GM23248 (cell line): ENCODE data around the gene CCDC15. TPM values are rescaled to one million over a fixed set of nuclear protein-coding genes. Genes with fewer than 3 reads are reported as not detected.

ENCODE experiments used
- DNase-seq: peaks from one replicate; pipeline ENCODE4 v3.0.0-alpha.2; 2015
- H2AFZ ChIP-seq: fragments of 200-600 bp; sonication (generic); 2 replicates; pipeline ENCODE4 v1.6.1; 2016; ENCODE audit warnings: antibody characterized with exemption
- H3F3A ChIP-seq: fragments of 200-600 bp; sonication (generic); 2 replicates; pipeline ENCODE4 v1.6.1; 2016; ENCODE audit warnings: mild to moderate bottlenecking, antibody characterized with exemption, mixed run types; ENCODE audit not compliant: insufficient read depth
- H3K27ac ChIP-seq: fragments of 200-600 bp; sonication (generic); 2 replicates; pipeline ENCODE4 v1.5.1; 2016; ENCODE audit warnings: mild to moderate bottlenecking
- H3K27me3 ChIP-seq: fragments of 200-600 bp; sonication (generic); replicated peaks from 2 replicates; pipeline ENCODE4 v1.6.1; 2016; ENCODE audit warnings: mild to moderate bottlenecking; ENCODE audit not compliant: insufficient read depth
- H3K36me3 ChIP-seq: fragments of 200-600 bp; sonication (generic); 2 replicates; pipeline ENCODE4 v1.6.1; 2016; ENCODE audit warnings: low read depth, mild to moderate bottlenecking
- H3K4me1 ChIP-seq: fragments of 200-600 bp; sonication (generic); 2 replicates; pipeline ENCODE4 v1.6.1; 2016; ENCODE audit warnings: mild to moderate bottlenecking; ENCODE audit not compliant: insufficient read depth
- H3K4me2 ChIP-seq: fragments of 200-600 bp; sonication (generic); one replicate; pipeline ENCODE4 v1.6.1; 2016; ENCODE audit warnings: mild to moderate bottlenecking; ENCODE audit not compliant: unreplicated experiment
- H3K4me3 ChIP-seq: fragments of 200-600 bp; sonication (generic); 2 replicates; pipeline ENCODE4 v1.5.1; 2016; ENCODE audit warnings: mild to moderate bottlenecking
- H3K79me2 ChIP-seq: fragments of 200-600 bp; sonication (generic); 2 replicates; pipeline ENCODE4 v1.6.1; 2016; ENCODE audit warnings: mild to moderate bottlenecking; ENCODE audit not compliant: insufficient read depth
- H3K9ac ChIP-seq: fragments of 200-600 bp; sonication (generic); 2 replicates; pipeline ENCODE4 v1.6.1; 2016; ENCODE audit warnings: mild to moderate bottlenecking
- H3K9me2 ChIP-seq: fragments of 200-600 bp; sonication (generic); 2 replicates; pipeline ENCODE4 v1.6.1; 2016; ENCODE audit warnings: mixed run types, mild to moderate bottlenecking, moderate library complexity; ENCODE audit not compliant: insufficient read depth
- H3K9me3 ChIP-seq: fragments of 200-600 bp; sonication (generic); one replicate; pipeline ENCODE4 v1.6.1; 2017; ENCODE audit warnings: low read depth
- H4K20me1 ChIP-seq: fragments of 200-600 bp; sonication (generic); 2 replicates; pipeline ENCODE4 v1.6.0; 2016; ENCODE audit not compliant: insufficient read depth
- EZH2 ChIP-seq: fragments of 200-600 bp; sonication (generic); IDR thresholded peaks from 2 replicates; pipeline ENCODE4 v1.6.1; 2018; ENCODE audit warnings: antibody characterized with exemption, mild to moderate bottlenecking; ENCODE audit not compliant: insufficient read depth, poor library complexity, severe bottlenecking
- EZH2phosphoT487 ChIP-seq: fragments of 200-600 bp; sonication (generic); IDR thresholded peaks from 2 replicates; pipeline ENCODE4 v1.6.1; 2018; ENCODE audit warnings: antibody characterized with exemption, moderate library complexity, mild to moderate bottlenecking, low read depth; ENCODE audit not compliant: insufficient read depth
- WGBS, 2 experiments: methylation state at CpG; one replicate each; pipeline ENCODE4 v1.1.6; 2015 to 2017; ENCODE audit warnings: low lambda C conversion rate in 2 of 2, low coverage in 1 of 2; ENCODE audit errors: missing lambda C conversion rate in 2 of 2; 5-methylcytosine and 5-hydroxymethylcytosine counted together
- in situ Hi-C: fragments of 300-500 bp; cut with MboI; formaldehyde crosslinking; loops from 2 replicates; pipeline ENCODE4 v1.15.0; 2020
- polyA plus RNA-seq: library from polyadenylated mRNA; unstranded; fragments of >200 nt; fragmentation: Nextera tagmentation; extraction: Ambion mirVana; gene quantifications from 2 replicates; pipeline ENCODE4 v1.2.1, GENCODE V29; 2016
- total RNA-seq: library from RNA; depleted of rRNA; stranded (reverse); fragments of >200 nt; shearing (Covaris generic); gene quantifications from 2 replicates; pipeline ENCODE4 v1.2.3, GENCODE V29; 2014

Gene CCDC15
- total and polyA plus RNA-seq, 2 experiments from 2014 or later: 0.97 to 1.6 TPM

GRCh38 chr11:125078516-125079140 lies 124.6 kb downstream of the CCDC15 start:
- no peaks in the 10 kb centered on the region for H3K9me2 ChIP-seq
- H3K27ac ChIP-seq: no peak overlapping the region
- TF ChIP-seq EZH2 (no peak), EZH2phosphoT487 (no peak)
- no peak overlapping the region for H3K4me2 ChIP-seq
- no peaks in the 10 kb centered on the region for H3K79me2 ChIP-seq
- H3K9ac ChIP-seq: no peak overlapping the region
- H3K4me1 ChIP-seq: peaks cover 18% of the 10 kb centered on the region
- H3F3A ChIP-seq: no peaks in the 10 kb centered on the region
- no peak for DNase-seq
- no peaks in the 10 kb centered on the region for H3K27me3 ChIP-seq
- no peaks in the 10 kb centered on the region for H4K20me1 ChIP-seq
- no peak overlapping the region for H3K4me3 ChIP-seq
- H3K36me3 ChIP-seq: no peaks in the 10 kb centered on the region
- H3K9me3 ChIP-seq: no peaks in the 10 kb centered on the region
- in situ Hi-C loops: no loop called here
- no peak overlapping the region for H2AFZ ChIP-seq
- WGBS, 2 experiments: 92 to 93% methylated on average over 14 of the region's 14 CpGs

GRCh38 chr11:125079151-125079877 lies 125.3 kb downstream of the CCDC15 start:
- Histone ChIP-seq H4K20me1 (no peaks in the 10 kb centered on the region), H3K36me3 (no peaks in the 10 kb centered on the region), H3K4me2 (no peak overlapping the region), H3K9ac (no peak overlapping the region), H3K9me3 (no peaks in the 10 kb centered on the region), H2AFZ (no peak overlapping the region), H3K9me2 (no peaks in the 10 kb centered on the region), H3F3A (no peaks in the 10 kb centered on the region), H3K27me3 (no peaks in the 10 kb centered on the region), H3K27ac (no peak overlapping the region), H3K4me1 (peaks cover 18% of the 10 kb centered on the region), H3K4me3 (no peak overlapping the region), H3K79me2 (no peaks in the 10 kb centered on the region)
- WGBS, 2 experiments: 84% methylated on average over 17 to 18 of the region's 18 CpGs
- TF ChIP-seq EZH2phosphoT487 (no peak), EZH2 (no peak)
- no peak for DNase-seq
- in situ Hi-C loops: no loop called here

DNA sequence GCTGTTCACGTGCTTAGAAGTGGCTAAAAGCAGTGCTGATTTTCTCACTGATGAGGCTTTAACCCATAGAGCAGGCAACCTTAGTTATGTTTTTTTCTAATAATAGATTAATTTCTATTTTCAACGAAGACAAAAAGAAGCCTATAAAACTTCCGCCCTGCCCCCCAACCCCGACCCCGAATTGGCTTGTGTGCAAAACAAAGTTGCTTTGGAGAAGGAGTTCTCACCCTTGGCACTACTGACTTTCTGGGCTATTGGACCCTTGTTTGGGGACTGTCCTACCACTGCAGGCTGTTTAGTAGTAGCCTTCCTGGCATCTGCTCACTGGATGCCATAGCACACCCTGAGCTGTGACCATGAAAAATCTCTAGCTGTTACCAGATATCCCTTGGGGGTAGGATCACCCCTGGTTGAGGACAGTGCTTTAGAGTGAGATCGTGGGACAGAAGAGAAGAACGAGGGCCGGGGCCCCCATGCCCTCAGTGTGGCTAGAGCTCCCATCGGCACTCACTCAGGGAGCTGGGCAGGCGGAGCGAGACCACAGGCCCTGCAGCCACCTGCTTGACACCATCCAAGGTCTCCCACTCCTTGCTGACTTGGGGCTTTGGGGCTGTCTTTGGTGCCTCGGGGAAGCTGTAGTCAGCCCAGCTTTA lies 126.0 kb downstream of the CCDC15 start:
- Histone ChIP-seq H3K9me2 (no peaks in the 10 kb centered on the region), H3K79me2 (no peaks in the 10 kb centered on the region), H3K9me3 (no peaks in the 10 kb centered on the region), H3K4me1 (peaks cover 18% of the 10 kb centered on the region), H3K27me3 (no peaks in the 10 kb centered on the region), H3K4me3 (no peak overlapping the region), H3K27ac (no peak overlapping the region), H4K20me1 (no peaks in the 10 kb centered on the region), H3K4me2 (no peak overlapping the region), H2AFZ (no peak overlapping the region), H3F3A (no peaks in the 10 kb centered on the region), H3K36me3 (no peaks in the 10 kb centered on the region), H3K9ac (no peak overlapping the region)
- 81 to 85% methylated on average over 12 of the region's 12 CpGs for WGBS, 2 experiments
- in situ Hi-C loops: loop anchor here (10.0 kb wide), 1 partner anchor 265 kb away; no protein-coding TSS in a partner anchor
- no peak for DNase-seq
- no peak for TF ChIP-seq EZH2phosphoT487

DNA sequence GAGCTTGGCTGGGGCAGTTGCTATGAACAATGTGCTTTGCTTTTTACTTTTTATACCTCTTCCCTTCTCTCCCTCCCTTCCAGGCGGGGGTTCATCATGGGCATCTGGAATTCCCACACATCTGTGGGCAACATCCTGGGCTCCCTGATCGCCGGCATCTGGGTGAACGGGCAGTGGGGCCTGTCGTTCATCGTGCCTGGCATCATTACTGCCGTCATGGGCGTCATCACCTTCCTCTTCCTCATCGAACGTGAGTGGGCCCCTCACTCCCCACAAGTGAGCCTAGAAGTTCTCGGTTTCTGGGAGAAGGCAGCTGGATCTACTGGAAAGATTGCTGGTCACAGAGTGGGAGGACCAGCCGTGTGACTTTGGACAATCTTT lies 126.5 kb downstream of the CCDC15 start:
- H3K9me2 ChIP-seq: no peaks in the 10 kb centered on the region
- H2AFZ ChIP-seq: no peak overlapping the region
- in situ Hi-C loops: loop anchor here (10.0 kb wide), 1 partner anchor 264 kb away; no protein-coding TSS in a partner anchor
- H3K27me3 ChIP-seq: no peaks in the 10 kb centered on the region
- no peak overlapping the region for H3K4me3 ChIP-seq
- H3K36me3 ChIP-seq: no peaks in the 10 kb centered on the region
- WGBS, 2 experiments: 84 to 89% methylated on average over 12 of the region's 12 CpGs
- no peaks in the 10 kb centered on the region for H3K79me2 ChIP-seq
- no peak for TF ChIP-seq EZH2phosphoT487
- no peak for TF ChIP-seq EZH2
- peaks cover 16% of the 10 kb centered on the region for H3K4me1 ChIP-seq
- no peak overlapping the region for H3K9ac ChIP-seq
- DNase-seq: no peak
- no peak overlapping the region for H3K27ac ChIP-seq
- no peaks in the 10 kb centered on the region for H4K20me1 ChIP-seq
- H3K9me3 ChIP-seq: no peaks in the 10 kb centered on the region
- H3F3A ChIP-seq: no peaks in the 10 kb centered on the region
- no peak overlapping the region for H3K4me2 ChIP-seq
